ENCODE data around the gene ATG3.

The ATG3 gene

GRCh38 chr3:112557976-112558375 is 3.8 kb downstream of the ATG3 start:
- H3K4me1 ChIP-seq (ENCODE audit: insufficient read depth, low read length, severe bottlenecking) = peaks cover 20% of the 10 kb centered on the region

GRCh38 chr3:112555535-112556170 is 6.1 kb downstream of the ATG3 start:
- no peak overlapping the region for H3K4me2 ChIP-seq (ENCODE audit: low read length)
- peaks cover 81% of the 10 kb centered on the region for H3K79me2 ChIP-seq (ENCODE audit: insufficient read depth, low read length)
- H3K4me3 ChIP-seq (ENCODE audit: low read depth, low read length, poor library complexity, severe bottlenecking) = no peak overlapping the region
- H3K4me1 ChIP-seq (ENCODE audit: insufficient read depth, low read length, severe bottlenecking) = peaks cover 19% of the 10 kb centered on the region
- no peak for TF ChIP-seq CTCF (IDR thresholded peaks at IDR 0.05; ENCODE audit: low read length)
- TF ChIP-seq EZH2 (IDR thresholded peaks at IDR 0.05; ENCODE audit: borderline replicate concordance, low read length) = no peak
- H3K27me3 ChIP-seq (ENCODE audit: insufficient read depth, low read length) = no peaks in the 10 kb centered on the region
- H3K9me2 ChIP-seq (ENCODE audit: low read depth, low read length) = no peaks in the 10 kb centered on the region
- no peak overlapping the region for H2AFZ ChIP-seq (ENCODE audit: low read length)
- no peaks in the 10 kb centered on the region for H4K20me1 ChIP-seq (ENCODE audit: insufficient read depth, low read length)
- H3F3A ChIP-seq (ENCODE audit: insufficient read depth, low read length) = no peaks in the 10 kb centered on the region
- peaks cover 65% of the 10 kb centered on the region for H3K36me3 ChIP-seq (ENCODE audit: insufficient read depth, low read length)
- H3K27ac ChIP-seq (ENCODE audit: low read depth, low read length, poor library complexity, severe bottlenecking) = no peak overlapping the region
- no peak overlapping the region for H3K9ac ChIP-seq (ENCODE audit: low read length)
- 0 out of 2 replicates have a peak, but pooled peaks cover 3% of the 10 kb centered on the region for H3K9me3 ChIP-seq (ENCODE audit: low read length)

More at GRCh38 chr3:112557976-112558375, 3.8 kb downstream of the ATG3 start:
- Histone ChIP-seq H3K9me3 (ENCODE audit: low read length) (0 out of 2 replicates have a peak, but pooled peaks cover 3% of the 10 kb centered on the region), H3K79me2 (ENCODE audit: insufficient read depth, low read length) (peaks cover 69% of the 10 kb centered on the region), H4K20me1 (ENCODE audit: insufficient read depth, low read length) (no peaks in the 10 kb centered on the region), H2AFZ (ENCODE audit: low read length) (no peak overlapping the region), H3K27me3 (ENCODE audit: insufficient read depth, low read length) (no peaks in the 10 kb centered on the region), H3K27ac (ENCODE audit: low read depth, low read length, poor library complexity, severe bottlenecking) (no peak overlapping the region), H3F3A (ENCODE audit: insufficient read depth, low read length) (no peaks in the 10 kb centered on the region), H3K4me2 (ENCODE audit: low read length) (no peak overlapping the region), H3K4me3 (ENCODE audit: low read depth, low read length, poor library complexity, severe bottlenecking) (no peak overlapping the region), H3K36me3 (ENCODE audit: insufficient read depth, low read length) (peaks cover 42% of the 10 kb centered on the region), H3K9ac (ENCODE audit: low read length) (no peak overlapping the region), H3K9me2 (ENCODE audit: low read depth, low read length) (no peaks in the 10 kb centered on the region)
- TF ChIP-seq EZH2 (IDR thresholded peaks at IDR 0.05; ENCODE audit: borderline replicate concordance, low read length) = no peak
- no peak for TF ChIP-seq CTCF (IDR thresholded peaks at IDR 0.05; ENCODE audit: low read length)

GRCh38 chr3:112550859-112551258 is 10.9 kb downstream of the ATG3 start:
- Histone ChIP-seq H3K9me3 (ENCODE audit: low read length) (0 out of 2 replicates have a peak, but pooled peaks cover 3% of the 10 kb centered on the region), H3K79me2 (ENCODE audit: insufficient read depth, low read length) (peaks cover 46% of the 10 kb centered on the region), H4K20me1 (ENCODE audit: insufficient read depth, low read length) (no peaks in the 10 kb centered on the region), H3K27ac (ENCODE audit: low read depth, low read length, poor library complexity, severe bottlenecking) (no peak overlapping the region), H3K9me2 (ENCODE audit: low read depth, low read length) (no peaks in the 10 kb centered on the region), H3K27me3 (ENCODE audit: insufficient read depth, low read length) (no peaks in the 10 kb centered on the region), H3K4me2 (ENCODE audit: low read length) (no peak overlapping the region), H3F3A (ENCODE audit: insufficient read depth, low read length) (no peaks in the 10 kb centered on the region), H3K36me3 (ENCODE audit: insufficient read depth, low read length) (peaks cover 92% of the 10 kb centered on the region), H3K4me1 (ENCODE audit: insufficient read depth, low read length, severe bottlenecking) (no peaks in the 10 kb centered on the region), H3K4me3 (ENCODE audit: low read depth, low read length, poor library complexity, severe bottlenecking) (no peak overlapping the region), H2AFZ (ENCODE audit: low read length) (no peak overlapping the region), H3K9ac (ENCODE audit: low read length) (no peak overlapping the region)
- TF ChIP-seq EZH2 (IDR thresholded peaks at IDR 0.05; ENCODE audit: borderline replicate concordance, low read length) (no peak), CTCF (IDR thresholded peaks at IDR 0.05; ENCODE audit: low read length) (no peak)

Data from OCI-LY1 (cell line).